ENCODE measurements around the gene UBE2L3.

GRCh38 chr22:21611210-21611977, 43.9 kb downstream of the UBE2L3 start:
- no peak for TF ChIP-seq CTCF (IDR thresholded peaks at IDR 0.05; ENCODE audit: low read length)
- no peak for TF ChIP-seq EZH2 (IDR thresholded peaks at IDR 0.05; ENCODE audit: borderline replicate concordance, low read length)

All from OCI-LY1 (cell line).